Measurements from ENCODE around the gene HOOK1. TPM values are rescaled to one million over a fixed set of nuclear protein-coding genes. Genes with fewer than 3 reads are reported as not detected.
A peak's percentile ranks its signal among the peaks of the same experiment; 100 is the strongest.

HOOK1 gene
- total and polyA plus RNA-seq, 4 donors: 4.1 to 35.5 (median 12.7) TPM

DNA sequence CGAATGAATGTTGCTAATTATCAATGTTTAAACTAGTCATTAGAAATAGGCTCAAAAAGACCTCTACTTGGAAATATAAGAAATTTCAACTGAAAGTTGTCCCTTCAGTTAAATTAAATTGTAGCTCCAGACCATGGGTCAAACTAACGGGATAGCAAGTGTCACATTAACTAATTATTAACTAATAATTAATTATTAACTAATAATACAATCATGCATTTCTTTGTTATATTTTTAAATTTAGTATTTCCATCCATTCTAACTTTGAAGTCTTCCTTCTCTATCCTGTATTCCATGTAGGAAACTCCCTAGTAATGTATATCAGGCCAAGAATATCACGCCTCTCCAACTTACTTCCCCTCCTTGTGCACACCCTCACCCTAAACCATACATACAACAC, 43.4 kb upstream of the HOOK1 start:
- no peaks in the 10 kb centered on the region for H3K9me3 ChIP-seq (ENCODE audit: control insufficient read depth in 4 of 4, insufficient read depth in 3 of 4, low read length in 3 of 4)
- no peaks in the 10 kb centered on the region for H3K27me3 ChIP-seq (ENCODE audit: control insufficient read depth in 3 of 3, insufficient read depth in 3 of 3, low read length in 2 of 3)
- TF ChIP-seq, protein P1, sequence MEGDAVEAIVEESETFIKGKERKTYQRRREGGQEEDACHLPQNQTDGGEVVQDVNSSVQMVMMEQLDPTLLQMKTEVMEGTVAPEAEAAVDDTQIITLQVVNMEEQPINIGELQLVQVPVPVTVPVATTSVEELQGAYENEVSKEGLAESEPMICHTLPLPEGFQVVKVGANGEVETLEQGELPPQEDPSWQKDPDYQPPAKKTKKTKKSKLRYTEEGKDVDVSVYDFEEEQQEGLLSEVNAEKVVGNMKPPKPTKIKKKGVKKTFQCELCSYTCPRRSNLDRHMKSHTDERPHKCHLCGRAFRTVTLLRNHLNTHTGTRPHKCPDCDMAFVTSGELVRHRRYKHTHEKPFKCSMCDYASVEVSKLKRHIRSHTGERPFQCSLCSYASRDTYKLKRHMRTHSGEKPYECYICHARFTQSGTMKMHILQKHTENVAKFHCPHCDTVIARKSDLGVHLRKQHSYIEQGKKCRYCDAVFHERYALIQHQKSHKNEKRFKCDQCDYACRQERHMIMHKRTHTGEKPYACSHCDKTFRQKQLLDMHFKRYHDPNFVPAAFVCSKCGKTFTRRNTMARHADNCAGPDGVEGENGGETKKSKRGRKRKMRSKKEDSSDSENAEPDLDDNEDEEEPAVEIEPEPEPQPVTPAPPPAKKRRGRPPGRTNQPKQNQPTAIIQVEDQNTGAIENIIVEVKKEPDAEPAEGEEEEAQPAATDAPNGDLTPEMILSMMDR (IDR thresholded peaks at IDR 0.05; ENCODE audit: control extremely low read depth, extremely low read depth): no peak
- H3K36me3 ChIP-seq (ENCODE audit: control insufficient read depth in 4 of 4, insufficient read depth in 4 of 4, low read length in 4 of 4): no peaks in the 10 kb centered on the region
- DNase-seq (no peak), ATAC-seq (ENCODE audit: insufficient read depth, low FRiP score) (no peak)
- peaks cover 0 to 17% (median 0%) of the 10 kb centered on the region in 5 donors for H3K4me1 ChIP-seq (ENCODE audit: control insufficient read depth in 5 of 5, insufficient read depth in 5 of 5, low read length in 5 of 5)
- no peak overlapping the region for H3K4me3 ChIP-seq
- 96 to 98% methylated on average over 3 of the region's 3 CpGs for WGBS, 2 donors
- H3K27ac ChIP-seq (ENCODE audit: low read depth in 1 of 2, low read length in 1 of 2): no peak overlapping the region
- no peak overlapping the region for H3K9ac ChIP-seq (ENCODE audit: insufficient read depth in 1 of 2, low read length in 2 of 2)

DNA sequence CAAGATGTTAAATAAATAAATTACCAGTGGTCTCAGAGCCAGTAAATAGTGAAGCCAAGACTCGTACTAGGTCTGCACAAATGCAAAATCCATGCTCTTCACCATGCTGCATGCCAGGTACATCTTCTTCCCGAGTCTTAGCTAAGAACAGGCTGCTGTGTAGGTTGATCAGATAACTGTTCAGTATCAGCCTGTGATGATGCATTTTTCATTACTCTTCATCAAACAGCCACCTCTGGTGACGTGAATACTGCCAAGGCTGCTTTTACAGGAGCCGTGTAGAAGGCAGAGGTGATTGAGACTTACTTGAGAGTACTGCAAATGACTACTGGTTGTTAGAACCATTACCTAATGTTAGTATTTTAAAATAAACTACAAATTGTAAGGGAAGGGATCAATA, 39.3 kb upstream of the HOOK1 start:
- WGBS, 2 donors: 94% methylated on average over 4 of the region's 4 CpGs
- H3K27ac ChIP-seq (ENCODE audit: low read depth in 1 of 2, low read length in 1 of 2): no peak overlapping the region
- H3K4me1 ChIP-seq (ENCODE audit: control insufficient read depth in 5 of 5, insufficient read depth in 5 of 5, low read length in 5 of 5): peaks cover 0 to 17% (median 0%) of the 10 kb centered on the region in 5 donors
- H3K9me3 ChIP-seq (ENCODE audit: control insufficient read depth in 4 of 4, insufficient read depth in 3 of 4, low read length in 3 of 4): no peaks in the 10 kb centered on the region
- DNase-seq: no peak
- no peak overlapping the region for H3K4me3 ChIP-seq
- TF ChIP-seq, protein P1 (IDR thresholded peaks at IDR 0.05; ENCODE audit: control extremely low read depth, extremely low read depth): no peak
- no peak for ATAC-seq (ENCODE audit: insufficient read depth, low FRiP score)
- no peaks in the 10 kb centered on the region for H3K36me3 ChIP-seq (ENCODE audit: control insufficient read depth in 4 of 4, insufficient read depth in 4 of 4, low read length in 4 of 4)
- H3K9ac ChIP-seq (ENCODE audit: insufficient read depth in 1 of 2, low read length in 2 of 2): no peak overlapping the region
- H3K27me3 ChIP-seq (ENCODE audit: control insufficient read depth in 3 of 3, insufficient read depth in 3 of 3, low read length in 2 of 3): no peaks in the 10 kb centered on the region

DNA sequence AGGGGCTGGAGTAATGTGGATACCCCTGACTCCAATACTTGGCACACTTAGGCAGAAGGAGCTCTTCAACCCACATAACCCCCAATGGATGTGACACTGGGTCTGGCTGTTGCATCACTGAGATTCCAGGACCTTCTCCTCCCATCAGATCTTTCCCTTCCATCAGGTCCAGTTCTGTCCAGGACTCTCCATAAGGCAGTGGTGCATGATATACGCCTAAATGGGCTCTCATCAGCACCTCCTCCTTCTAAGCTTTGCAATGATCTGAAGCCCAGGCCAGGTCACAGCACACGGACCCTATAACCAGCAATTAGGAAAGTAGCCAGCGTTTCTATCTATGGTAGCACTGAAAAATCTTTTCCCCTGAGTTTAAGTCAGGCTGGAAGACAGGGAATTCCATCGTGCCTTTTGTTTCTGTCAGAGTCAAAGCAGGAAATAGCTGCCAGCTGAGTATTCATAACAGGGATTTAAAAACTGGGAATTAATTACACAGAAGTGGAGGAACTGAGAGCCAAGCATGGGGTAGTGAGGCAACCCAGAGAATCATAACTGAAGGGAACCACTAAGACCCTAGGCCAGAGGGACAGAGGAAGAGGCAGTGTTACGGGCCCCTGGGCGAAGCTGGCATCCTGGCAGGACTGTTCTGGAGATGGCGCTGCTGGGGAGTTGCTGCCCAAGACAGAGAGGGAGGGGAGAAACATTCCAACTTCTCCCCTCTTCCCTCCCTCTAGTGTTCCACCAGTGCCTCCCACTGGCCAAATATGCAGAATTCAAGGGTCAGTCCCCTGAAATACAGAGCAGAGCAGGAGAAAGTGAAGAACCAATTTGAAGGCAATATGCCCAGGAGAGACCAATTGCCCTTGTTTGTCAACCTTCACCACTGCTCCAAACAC, 37.5 kb upstream of the HOOK1 start:
- ATAC-seq (ENCODE audit: insufficient read depth, low FRiP score): no peak
- 63 to 82% methylated on average over 7 of the region's 7 CpGs for WGBS, 2 donors
- Histone ChIP-seq H3K9ac (ENCODE audit: insufficient read depth in 1 of 2, low read length in 2 of 2) (no peak overlapping the region), H3K27ac (ENCODE audit: low read depth in 1 of 2, low read length in 1 of 2) (no peak overlapping the region), H3K36me3 (ENCODE audit: control insufficient read depth in 4 of 4, insufficient read depth in 4 of 4, low read length in 4 of 4) (no peaks in the 10 kb centered on the region), H3K4me3 (no peak overlapping the region), H3K9me3 (ENCODE audit: control insufficient read depth in 4 of 4, insufficient read depth in 3 of 4, low read length in 3 of 4) (no peaks in the 10 kb centered on the region), H3K27me3 (ENCODE audit: control insufficient read depth in 3 of 3, insufficient read depth in 3 of 3, low read length in 2 of 3) (no peaks in the 10 kb centered on the region), H3K4me1 (ENCODE audit: control insufficient read depth in 5 of 5, insufficient read depth in 5 of 5, low read length in 5 of 5) (peaks cover 0 to 10% (median 0%) of the 10 kb centered on the region in 5 donors)
- DNase-seq: peak in 1 of 3 donors; percentile 44
- TF ChIP-seq, protein P1 (IDR thresholded peaks at IDR 0.05; ENCODE audit: control extremely low read depth, extremely low read depth): no peak
